Vagina (tissue), 2 donors: Measurements from ENCODE around the gene MARK2.

Experiments used
- POLR2A ChIP-seq, 2 donors: fragments of 450-650 bp; IDR thresholded peaks; one replicate each; pipeline ENCODE4 v1.6.1; 2017; ENCODE audit warnings: antibody characterized with exemption in 2 of 2, mild to moderate bottlenecking in 2 of 2, moderate library complexity in 2 of 2
- POLR2AphosphoS5 ChIP-seq, 2 donors: sonication (generic); formaldehyde crosslinking; IDR thresholded peaks; one replicate each; pipeline ENCODE4 v1.9.0; 2017; ENCODE audit warnings: antibody characterized with exemption in 2 of 2, mild to moderate bottlenecking in 2 of 2, low read depth in 1 of 2; ENCODE audit not compliant: insufficient read depth in 1 of 2
- TF ChIP-seq, protein P1 (sequence below), 3 experiments: fragments of 450-650 bp in 2 of 3; fragments of 200-600 bp in 1 of 3; sonication (generic) in 1 of 3; IDR thresholded peaks; one replicate each; pipeline ENCODE4 v1.5.1; 2017 to 2019; ENCODE audit warnings: antibody characterized with exemption in 3 of 3, mild to moderate bottlenecking in 2 of 3, moderate library complexity in 2 of 3

DNA sequence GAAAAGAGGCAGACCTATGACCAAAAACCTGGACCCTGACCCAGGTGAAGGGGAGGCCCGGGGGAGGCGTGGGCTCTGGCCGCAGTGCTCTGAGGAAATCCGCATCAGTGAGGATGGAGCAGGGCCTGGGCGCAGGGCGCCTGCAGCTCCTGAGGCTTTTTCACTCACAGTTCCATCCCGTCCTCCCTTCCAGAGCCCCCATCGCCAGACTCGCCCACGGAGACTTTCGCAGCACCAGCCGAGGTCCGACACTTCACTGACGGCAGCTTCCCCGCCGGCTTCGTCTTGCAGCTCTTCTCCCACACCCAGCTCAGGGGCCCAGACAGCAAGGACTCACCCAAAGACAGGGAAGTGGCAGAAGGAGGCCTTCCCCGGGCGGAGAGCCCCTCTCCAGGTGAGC is 20.3 kb upstream of the MARK2 start:
- TF ChIP-seq POLR2A (IDR thresholded peaks at IDR 0.05), result no peak
- TF ChIP-seq POLR2AphosphoS5 (IDR thresholded peaks at IDR 0.05; ENCODE audit: insufficient read depth in 1 of 2, low read depth in 1 of 2), result no peak
- TF ChIP-seq, protein P1, sequence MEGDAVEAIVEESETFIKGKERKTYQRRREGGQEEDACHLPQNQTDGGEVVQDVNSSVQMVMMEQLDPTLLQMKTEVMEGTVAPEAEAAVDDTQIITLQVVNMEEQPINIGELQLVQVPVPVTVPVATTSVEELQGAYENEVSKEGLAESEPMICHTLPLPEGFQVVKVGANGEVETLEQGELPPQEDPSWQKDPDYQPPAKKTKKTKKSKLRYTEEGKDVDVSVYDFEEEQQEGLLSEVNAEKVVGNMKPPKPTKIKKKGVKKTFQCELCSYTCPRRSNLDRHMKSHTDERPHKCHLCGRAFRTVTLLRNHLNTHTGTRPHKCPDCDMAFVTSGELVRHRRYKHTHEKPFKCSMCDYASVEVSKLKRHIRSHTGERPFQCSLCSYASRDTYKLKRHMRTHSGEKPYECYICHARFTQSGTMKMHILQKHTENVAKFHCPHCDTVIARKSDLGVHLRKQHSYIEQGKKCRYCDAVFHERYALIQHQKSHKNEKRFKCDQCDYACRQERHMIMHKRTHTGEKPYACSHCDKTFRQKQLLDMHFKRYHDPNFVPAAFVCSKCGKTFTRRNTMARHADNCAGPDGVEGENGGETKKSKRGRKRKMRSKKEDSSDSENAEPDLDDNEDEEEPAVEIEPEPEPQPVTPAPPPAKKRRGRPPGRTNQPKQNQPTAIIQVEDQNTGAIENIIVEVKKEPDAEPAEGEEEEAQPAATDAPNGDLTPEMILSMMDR (IDR thresholded peaks at IDR 0.05), result no peak
